Ishikawa (cell line): ENCODE data around the gene HMGN3.

Experiments used
- CEBPB ChIP-seq: IDR thresholded peaks from 2 replicates; pipeline ENCODE4 v1.6.1; 2012
- CREB1 ChIP-seq: IDR thresholded peaks from 2 replicates; pipeline ENCODE4 v1.6.1; 2012; ENCODE audit warnings: low read depth
- EGR1 ChIP-seq: IDR thresholded peaks from 2 replicates; pipeline ENCODE4 v1.6.1; 2012
- EP300 ChIP-seq: IDR thresholded peaks from 2 replicates; pipeline ENCODE4 v1.6.1; 2012; ENCODE audit warnings: borderline replicate concordance
- FOXM1 ChIP-seq: IDR thresholded peaks from 2 replicates; pipeline ENCODE4 v1.6.1; 2012; ENCODE audit warnings: low read depth, borderline replicate concordance
- MAX ChIP-seq: IDR thresholded peaks from 2 replicates; pipeline ENCODE4 v1.6.1; 2012
- RAD21 ChIP-seq: IDR thresholded peaks from 2 replicates; pipeline ENCODE4 v1.6.1; 2012; ENCODE audit warnings: low read depth
- REST ChIP-seq: IDR thresholded peaks from 2 replicates; pipeline ENCODE4 v1.6.1; 2012; ENCODE audit warnings: low read depth, mild to moderate bottlenecking
- TAF1 ChIP-seq: IDR thresholded peaks from 2 replicates; pipeline ENCODE4 v1.6.1; 2012; ENCODE audit warnings: low read depth, mild to moderate bottlenecking
- TEAD4 ChIP-seq: IDR thresholded peaks from 2 replicates; pipeline ENCODE4 v1.6.1; 2012
- USF1 ChIP-seq: IDR thresholded peaks from 2 replicates; pipeline ENCODE4 v1.6.1; 2012
- YY1 ChIP-seq: IDR thresholded peaks from 2 replicates; pipeline ENCODE4 v1.6.1; 2012; ENCODE audit warnings: low read depth

GRCh38 chr6:79201143-79201542 is 33.3 kb downstream of the HMGN3 start:
- TF ChIP-seq RAD21 (no peak), EP300 (no peak), FOXM1 (no peak), REST (no peak), MAX (no peak), YY1 (no peak), CREB1 (no peak), TAF1 (no peak), EGR1 (no peak), TEAD4 (no peak), USF1 (no peak), CEBPB (no peak)
